GM21737 (cell line): ENCODE measurements around the gene NME9.

Experiments used
- ATAC-seq: cut with Tn5 transposase; IDR thresholded peaks from one replicate; pipeline ENCODE4 v1.9.1; 2021; ENCODE audit warnings: mild to moderate bottlenecking, moderate library complexity; ENCODE audit not compliant: unreplicated experiment

NME9 gene

DNA sequence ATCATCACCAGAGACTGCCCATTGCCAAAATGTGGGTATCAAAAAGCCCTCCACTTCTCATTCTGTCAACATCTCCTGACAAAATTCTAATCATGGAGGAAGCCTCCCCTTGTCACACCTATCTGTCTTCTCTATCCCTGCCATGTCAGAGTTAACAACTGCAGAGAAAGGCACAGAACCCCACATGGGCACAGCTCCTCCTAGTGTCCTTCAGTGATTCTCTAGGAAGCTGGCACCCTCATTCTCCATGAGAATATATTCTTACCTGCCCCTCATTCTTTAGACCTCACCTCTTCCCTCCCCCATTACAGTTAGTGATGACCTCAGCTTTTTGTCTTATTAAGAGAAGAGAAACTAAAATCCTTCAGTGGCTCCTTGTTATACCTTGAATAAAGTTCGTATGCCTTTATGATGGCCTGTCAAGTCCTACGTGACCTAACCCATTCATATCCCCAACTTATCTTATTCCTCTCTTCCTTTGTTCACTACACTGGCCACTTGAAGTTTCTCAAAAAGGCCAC lies 44.6 kb downstream of the NME9 start:
- ATAC-seq = no peak

DNA sequence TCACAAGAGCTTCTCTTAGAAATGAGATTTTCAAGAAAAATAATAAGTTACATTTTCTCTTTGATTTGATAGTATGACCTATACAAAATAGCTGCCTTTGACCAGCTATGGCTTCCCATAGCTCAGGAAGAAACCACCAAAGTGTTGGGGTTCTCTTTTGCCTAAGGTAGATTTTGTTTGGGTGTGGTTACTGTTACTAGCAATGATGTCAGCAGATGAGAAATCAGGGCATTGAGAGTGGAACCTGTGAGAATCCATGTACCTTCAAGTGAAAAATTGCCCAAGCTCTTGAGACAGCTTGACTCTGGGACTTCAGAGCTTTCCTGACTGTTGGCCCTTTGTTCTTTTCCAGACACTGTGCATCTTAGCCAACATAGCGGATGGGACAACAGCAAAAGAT lies 45.6 kb downstream of the NME9 start:
- no peak for ATAC-seq

- ATAC-seq = no peak
Measured at GRCh38 chr3:138282836-138283235, 46.8 kb downstream of the NME9 start.

GRCh38 chr3:138281561-138281960 lies 48.1 kb downstream of the NME9 start:
- no peak for ATAC-seq

DNA sequence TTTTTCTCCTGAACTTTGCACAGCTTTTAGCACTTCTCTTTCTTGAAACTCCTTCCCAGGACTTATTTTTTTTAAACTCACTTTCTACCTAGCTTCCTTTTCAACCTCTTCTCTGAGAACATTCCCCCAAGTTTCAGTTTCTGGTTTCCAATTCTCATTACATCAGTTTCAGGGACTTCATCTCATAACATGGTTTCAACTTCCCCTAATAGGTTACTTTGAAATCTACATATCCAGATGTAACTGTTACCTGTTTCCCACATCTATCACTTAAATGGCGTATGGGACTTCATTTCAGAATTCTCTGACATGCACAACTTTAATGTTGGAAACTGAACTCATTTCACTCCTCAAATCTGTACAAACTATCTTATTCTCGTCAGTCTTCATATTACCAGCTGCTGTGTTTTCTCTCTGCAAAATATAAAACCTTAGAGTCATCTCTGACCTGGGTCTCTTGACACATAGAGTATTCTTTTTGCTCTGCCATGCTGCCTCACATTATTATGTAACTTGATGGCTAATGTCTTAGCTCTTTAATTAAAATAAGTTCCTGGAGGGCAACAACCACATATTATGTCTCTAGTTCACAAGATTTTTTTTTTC lies 58.4 kb downstream of the NME9 start:
- no peak for ATAC-seq

DNA sequence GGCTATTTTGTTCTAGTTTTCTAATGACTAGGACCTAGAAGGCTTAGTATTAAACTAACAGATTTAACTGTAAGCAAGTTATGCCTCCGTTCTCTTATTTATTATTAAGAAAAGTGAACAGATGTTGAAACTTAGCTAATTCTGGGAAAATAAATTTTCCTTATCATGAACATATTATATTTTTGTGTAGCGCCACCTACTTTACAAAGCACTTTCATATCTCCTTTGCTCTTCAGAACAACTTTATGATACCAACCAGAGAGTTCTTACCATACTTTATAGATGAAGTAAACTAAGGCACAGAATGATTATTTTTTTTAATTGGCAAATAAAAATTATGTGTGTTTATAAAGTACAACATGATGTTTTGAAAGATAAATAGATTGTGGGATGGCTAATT lies 59.4 kb downstream of the NME9 start:
- no peak for ATAC-seq

GRCh38 chr3:138267083-138267482 lies 62.6 kb downstream of the NME9 start:
- ATAC-seq = no peak

- no peak for ATAC-seq
Measured at GRCh38 chr3:138265745-138266144, 63.9 kb downstream of the NME9 start.

DNA sequence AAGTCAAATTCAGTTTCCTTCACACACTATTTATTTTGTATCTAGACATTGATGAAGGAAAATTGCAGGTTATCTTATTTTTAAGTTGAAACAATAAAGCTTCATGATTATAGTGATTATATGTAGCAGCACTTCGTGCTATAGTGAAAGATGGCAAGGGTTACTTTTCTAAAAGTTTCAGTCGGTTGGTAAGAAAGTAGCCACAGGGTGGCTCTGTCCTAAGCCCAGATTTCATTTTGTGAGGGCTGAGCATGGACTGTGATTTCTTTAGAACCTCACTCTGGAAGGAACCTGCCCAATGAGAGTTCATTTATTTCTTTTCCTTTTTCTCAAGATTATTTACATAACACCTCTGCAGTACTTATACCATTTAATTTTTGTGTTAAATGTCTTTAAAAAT lies 66.5 kb downstream of the NME9 start:
- ATAC-seq = no peak

GRCh38 chr3:138260611-138261010 lies 69.0 kb downstream of the NME9 start:
- no peak for ATAC-seq

DNA sequence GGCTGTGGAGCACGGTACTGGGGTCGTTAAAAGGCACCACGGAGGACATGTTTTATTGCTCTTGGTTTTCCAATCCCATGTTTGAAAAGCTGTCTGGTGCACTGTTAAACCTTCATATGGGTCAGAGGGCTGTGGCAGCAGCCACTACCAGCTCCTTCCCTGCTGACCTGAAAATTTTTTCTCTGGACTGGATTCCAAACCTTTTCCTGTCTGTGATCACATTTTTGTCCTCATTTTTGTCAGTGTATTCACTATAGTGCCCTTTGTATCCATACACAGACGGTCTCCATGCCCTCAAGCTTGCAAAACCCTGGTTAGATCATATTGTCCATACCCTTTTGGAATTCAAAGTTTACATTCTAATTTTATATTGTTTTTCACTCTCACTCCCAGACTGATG lies 70.5 kb downstream of the NME9 start:
- no peak for ATAC-seq

GRCh38 chr3:138257986-138258385 lies 71.7 kb downstream of the NME9 start:
- no peak for ATAC-seq

DNA sequence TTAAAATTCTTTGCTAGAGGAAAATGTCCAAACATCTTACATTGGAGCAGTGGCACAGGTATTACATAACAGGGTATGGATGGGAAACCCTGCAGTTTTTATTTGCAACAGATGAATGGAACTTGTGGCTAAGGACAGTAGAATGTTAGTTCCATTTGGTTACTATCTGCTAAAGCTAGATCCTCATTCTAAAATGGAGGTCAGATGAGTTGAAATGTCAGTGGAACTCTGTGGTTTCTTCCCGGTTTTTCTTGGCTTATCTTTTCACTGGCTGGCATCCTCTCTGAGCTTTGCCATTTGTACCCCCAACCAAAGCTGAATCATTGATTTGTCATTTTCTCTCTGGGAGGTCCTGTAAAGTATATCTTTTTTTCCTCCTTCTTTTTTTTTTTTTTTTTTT lies 73.6 kb downstream of the NME9 start:
- ATAC-seq = no peak

DNA sequence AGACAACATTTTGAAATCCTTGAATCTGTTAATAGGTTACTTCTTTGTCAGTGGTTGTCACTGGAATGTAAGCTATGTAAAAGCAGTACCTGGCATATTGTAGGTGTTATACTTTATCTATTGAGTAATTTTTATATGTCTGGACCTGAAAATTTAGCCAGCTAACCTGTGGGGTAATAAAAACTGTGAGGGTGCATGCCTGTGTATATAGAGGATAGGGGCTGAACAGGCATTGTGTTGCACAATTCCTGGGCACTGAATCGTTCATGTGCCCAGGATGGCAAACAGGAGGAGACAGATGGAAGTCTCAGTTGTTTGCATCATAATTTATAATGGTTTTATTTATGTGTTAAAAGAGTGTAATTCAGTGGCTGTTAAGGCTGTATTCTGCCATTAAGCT lies 75.4 kb downstream of the NME9 start:
- no peak for ATAC-seq

DNA sequence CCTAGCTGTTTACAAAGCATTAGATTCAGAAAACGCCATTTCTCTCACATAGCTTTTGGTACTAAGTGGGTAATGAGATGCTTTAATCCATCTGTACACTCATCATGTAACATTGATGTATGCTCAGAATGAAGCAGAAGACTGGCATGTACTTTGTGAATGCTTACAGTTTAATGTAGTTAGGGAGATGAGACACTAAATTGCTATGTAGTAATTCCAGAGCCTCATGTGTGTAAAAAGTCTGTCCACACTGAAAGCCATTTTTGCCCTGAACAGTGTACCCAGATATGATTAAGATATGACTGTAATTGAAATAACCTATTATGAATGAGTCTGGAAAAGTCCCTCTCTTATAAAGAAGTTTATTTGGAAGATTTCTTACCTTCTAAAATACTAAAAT lies 76.0 kb downstream of the NME9 start:
- no peak for ATAC-seq
